OCI-LY3 (cell line): ENCODE results near the gene LPCAT1.

Experiments used
- EZH2phosphoT487 ChIP-seq: fragments of 200-600 bp; shearing (Covaris generic); IDR thresholded peaks from 2 replicates; pipeline ENCODE4 v1.6.1; 2018; ENCODE audit warnings: antibody characterized with exemption, mixed run types, low read depth
- TF ChIP-seq, protein P1 (sequence below): fragments of 200-600, 300-600 bp; sonication (generic); IDR thresholded peaks from 2 replicates; pipeline ENCODE4 v1.5.1; 2014; ENCODE audit warnings: antibody characterized with exemption, low read length, low read depth

DNA sequence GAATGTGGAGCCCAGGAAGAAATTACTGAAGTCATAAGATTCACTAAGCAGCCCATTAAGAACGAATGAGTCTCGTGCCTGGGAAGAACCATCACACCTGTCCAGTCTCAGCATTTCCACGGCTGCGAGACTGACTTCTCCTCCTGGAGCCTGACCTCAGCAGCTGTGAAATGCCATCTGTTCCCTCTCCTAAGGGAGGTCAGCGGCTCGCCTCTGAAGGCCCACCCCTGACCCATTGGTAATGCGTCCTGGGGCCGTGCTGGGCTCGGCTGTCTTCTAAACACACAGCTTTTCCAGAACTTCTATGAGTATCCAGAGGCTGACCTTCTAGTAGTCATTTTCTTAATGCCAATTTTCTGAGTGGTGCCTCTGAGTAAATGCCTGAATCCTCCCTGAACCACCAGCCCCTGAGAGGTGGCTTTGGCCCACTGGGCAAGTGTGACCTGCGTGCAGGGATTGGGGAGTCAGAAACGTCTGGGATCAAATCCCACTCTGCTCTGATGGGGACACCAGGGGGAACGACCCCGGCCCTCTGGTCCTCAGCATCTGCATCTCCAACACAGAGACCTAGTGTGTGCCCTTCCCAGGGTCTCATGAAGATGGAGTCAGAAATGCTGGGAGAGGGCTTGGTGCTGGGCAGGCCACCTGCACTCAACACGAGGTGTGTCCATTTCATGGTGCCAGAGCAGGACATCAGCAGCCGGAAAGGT, 84.2 kb downstream of the LPCAT1 start:
- TF ChIP-seq, protein P1, sequence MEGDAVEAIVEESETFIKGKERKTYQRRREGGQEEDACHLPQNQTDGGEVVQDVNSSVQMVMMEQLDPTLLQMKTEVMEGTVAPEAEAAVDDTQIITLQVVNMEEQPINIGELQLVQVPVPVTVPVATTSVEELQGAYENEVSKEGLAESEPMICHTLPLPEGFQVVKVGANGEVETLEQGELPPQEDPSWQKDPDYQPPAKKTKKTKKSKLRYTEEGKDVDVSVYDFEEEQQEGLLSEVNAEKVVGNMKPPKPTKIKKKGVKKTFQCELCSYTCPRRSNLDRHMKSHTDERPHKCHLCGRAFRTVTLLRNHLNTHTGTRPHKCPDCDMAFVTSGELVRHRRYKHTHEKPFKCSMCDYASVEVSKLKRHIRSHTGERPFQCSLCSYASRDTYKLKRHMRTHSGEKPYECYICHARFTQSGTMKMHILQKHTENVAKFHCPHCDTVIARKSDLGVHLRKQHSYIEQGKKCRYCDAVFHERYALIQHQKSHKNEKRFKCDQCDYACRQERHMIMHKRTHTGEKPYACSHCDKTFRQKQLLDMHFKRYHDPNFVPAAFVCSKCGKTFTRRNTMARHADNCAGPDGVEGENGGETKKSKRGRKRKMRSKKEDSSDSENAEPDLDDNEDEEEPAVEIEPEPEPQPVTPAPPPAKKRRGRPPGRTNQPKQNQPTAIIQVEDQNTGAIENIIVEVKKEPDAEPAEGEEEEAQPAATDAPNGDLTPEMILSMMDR, result no peak
- TF ChIP-seq EZH2phosphoT487, result no peak
